Measurements from ENCODE around the gene NMRK2.
"Not testable (repeated sequence)": the region's sequence is repeated elsewhere in the genome, so short reads cannot be mapped to it uniquely, and the experiment has no call there.

The NMRK2 gene

GRCh38 chr19:3938300-3938950 lies 5.6 kb downstream of the NMRK2 start:
- not testable (repeated sequence) for H3K9ac ChIP-seq (ENCODE audit: low read length); H3K36me3 ChIP-seq (ENCODE audit: control insufficient read depth in 1 of 2, insufficient read depth in 2 of 2, low read length in 2 of 2); H3K14ac ChIP-seq (ENCODE audit: low read length); H3K23ac ChIP-seq (ENCODE audit: low read length); H2AFZ ChIP-seq (ENCODE audit: insufficient read depth, low read length, poor library complexity); H2BK120ac ChIP-seq (ENCODE audit: insufficient read depth, low read length, poor library complexity); H3K4me3 ChIP-seq (ENCODE audit: low read depth, low read length); H2BK5ac ChIP-seq (ENCODE audit: low read depth, low read length, poor library complexity); H4K12ac ChIP-seq (ENCODE audit: low read depth, low read length); H3K4me2 ChIP-seq (ENCODE audit: low read length); H3K18ac ChIP-seq (ENCODE audit: low read length); H2BK12ac ChIP-seq (ENCODE audit: low read length); H3K79me2 ChIP-seq (ENCODE audit: control insufficient read depth, insufficient read depth, low read length, poor library complexity); H3K27ac ChIP-seq (ENCODE audit: low read depth, low read length); H3K27me3 ChIP-seq (ENCODE audit: insufficient read depth, low read length); H3K4me1 ChIP-seq (ENCODE audit: control insufficient read depth in 1 of 2, insufficient read depth in 2 of 2, low read length in 2 of 2); H3K79me1 ChIP-seq (ENCODE audit: low read length); H3K4ac ChIP-seq (ENCODE audit: low read depth, low read length); H3K9me3 ChIP-seq (ENCODE audit: insufficient read depth, low read depth, low read length); H4K91ac ChIP-seq (ENCODE audit: low read depth, low read length); H4K8ac ChIP-seq (ENCODE audit: low read depth, low read length); H2AK5ac ChIP-seq (ENCODE audit: low read length)
- DNase-seq: peak; percentile 56 to 86
- no CpG with 5 or more reads among the region's 22 CpGs for WGBS (ENCODE audit: extremely low coverage, insufficient coverage, insufficient read length)

DNA sequence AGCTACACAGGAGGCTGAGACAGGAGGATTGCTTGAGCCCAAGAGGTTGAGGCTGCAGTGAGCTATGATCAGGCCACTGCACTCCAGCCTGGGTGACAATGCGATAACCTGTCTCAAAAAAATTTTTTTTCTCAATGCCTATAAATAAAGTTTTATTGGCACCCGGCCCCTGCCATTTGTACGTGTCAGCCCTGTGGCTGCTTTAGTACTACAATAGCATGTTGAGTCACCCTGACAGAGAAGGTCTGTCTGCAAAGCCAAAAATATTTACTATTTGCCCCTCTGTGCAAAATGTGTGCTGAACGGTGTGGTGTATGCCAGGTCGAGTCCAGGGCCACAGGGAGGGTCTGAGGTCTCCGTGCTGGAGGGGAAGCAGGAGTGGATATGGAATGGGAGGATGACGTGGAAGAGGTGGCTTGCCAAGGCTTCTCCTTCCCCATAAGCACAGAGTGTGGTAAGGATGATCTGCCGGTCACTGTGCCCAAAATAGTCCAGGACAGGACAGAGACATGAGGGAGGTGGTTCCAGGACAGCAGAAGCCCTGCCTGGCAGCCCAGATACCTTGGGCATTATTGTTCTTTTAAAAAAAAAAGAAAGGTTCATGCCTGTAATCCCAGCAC lies 10.0 kb downstream of the NMRK2 start:
- H4K91ac ChIP-seq (ENCODE audit: low read depth, low read length): no peak overlapping the region
- no peaks in the 10 kb centered on the region for H3K27me3 ChIP-seq (ENCODE audit: insufficient read depth, low read length)
- no peaks in the 10 kb centered on the region for H3K79me1 ChIP-seq (ENCODE audit: low read length)
- no peak overlapping the region for H3K14ac ChIP-seq (ENCODE audit: low read length)
- no CpG with 5 or more reads among the region's 8 CpGs for WGBS (ENCODE audit: extremely low coverage, insufficient coverage, insufficient read length)
- DNase-seq: no peak
- H2AK5ac ChIP-seq (ENCODE audit: low read length): no peak overlapping the region
- no peak overlapping the region for H3K4ac ChIP-seq (ENCODE audit: low read depth, low read length)
- H3K18ac ChIP-seq (ENCODE audit: low read length): no peak overlapping the region
- H2BK12ac ChIP-seq (ENCODE audit: low read length): no peak overlapping the region
- H3K27ac ChIP-seq (ENCODE audit: low read depth, low read length): no peak overlapping the region
- H3K9me3 ChIP-seq (ENCODE audit: insufficient read depth, low read depth, low read length): peaks cover 3% of the 10 kb centered on the region
- H3K4me1 ChIP-seq (ENCODE audit: control insufficient read depth in 1 of 2, insufficient read depth in 2 of 2, low read length in 2 of 2): no peaks in the 10 kb centered on the region
- H3K36me3 ChIP-seq (ENCODE audit: control insufficient read depth in 1 of 2, insufficient read depth in 2 of 2, low read length in 2 of 2): no peaks in the 10 kb centered on the region
- no peak overlapping the region for H2BK5ac ChIP-seq (ENCODE audit: low read depth, low read length, poor library complexity)
- no peak overlapping the region for H3K4me3 ChIP-seq (ENCODE audit: low read depth, low read length)
- H4K12ac ChIP-seq (ENCODE audit: low read depth, low read length): no peak overlapping the region
- no peak overlapping the region for H2AFZ ChIP-seq (ENCODE audit: insufficient read depth, low read length, poor library complexity)
- no peak overlapping the region for H3K4me2 ChIP-seq (ENCODE audit: low read length)
- no peak overlapping the region for H3K23ac ChIP-seq (ENCODE audit: low read length)
- no peaks in the 10 kb centered on the region for H3K79me2 ChIP-seq (ENCODE audit: control insufficient read depth, insufficient read depth, low read length, poor library complexity)
- H2BK120ac ChIP-seq (ENCODE audit: insufficient read depth, low read length, poor library complexity): no peak overlapping the region
- no peak overlapping the region for H3K9ac ChIP-seq (ENCODE audit: low read length)
- H4K8ac ChIP-seq (ENCODE audit: low read depth, low read length): no peak overlapping the region

GRCh38 chr19:3944018-3944721 lies 11.3 kb downstream of the NMRK2 start:
- no peak overlapping the region for H2AFZ ChIP-seq (ENCODE audit: insufficient read depth, low read length, poor library complexity)
- H2BK120ac ChIP-seq (ENCODE audit: insufficient read depth, low read length, poor library complexity): no peak overlapping the region
- H2AK5ac ChIP-seq (ENCODE audit: low read length): no peak overlapping the region
- no peak overlapping the region for H3K14ac ChIP-seq (ENCODE audit: low read length)
- no peak overlapping the region for H4K91ac ChIP-seq (ENCODE audit: low read depth, low read length)
- H3K79me2 ChIP-seq (ENCODE audit: control insufficient read depth, insufficient read depth, low read length, poor library complexity): no peaks in the 10 kb centered on the region
- H4K12ac ChIP-seq (ENCODE audit: low read depth, low read length): no peak overlapping the region
- no CpG with 5 or more reads among the region's 11 CpGs for WGBS (ENCODE audit: extremely low coverage, insufficient coverage, insufficient read length)
- no peak overlapping the region for H2BK12ac ChIP-seq (ENCODE audit: low read length)
- no peaks in the 10 kb centered on the region for H3K4me1 ChIP-seq (ENCODE audit: control insufficient read depth in 1 of 2, insufficient read depth in 2 of 2, low read length in 2 of 2)
- H3K4ac ChIP-seq (ENCODE audit: low read depth, low read length): no peak overlapping the region
- no peaks in the 10 kb centered on the region for H3K9me3 ChIP-seq (ENCODE audit: insufficient read depth, low read depth, low read length)
- H3K18ac ChIP-seq (ENCODE audit: low read length): no peak overlapping the region
- no peak overlapping the region for H3K4me2 ChIP-seq (ENCODE audit: low read length)
- H3K23ac ChIP-seq (ENCODE audit: low read length): no peak overlapping the region
- no peak overlapping the region for H4K8ac ChIP-seq (ENCODE audit: low read depth, low read length)
- H3K9ac ChIP-seq (ENCODE audit: low read length): no peak overlapping the region
- H3K27me3 ChIP-seq (ENCODE audit: insufficient read depth, low read length): no peaks in the 10 kb centered on the region
- H3K36me3 ChIP-seq (ENCODE audit: control insufficient read depth in 1 of 2, insufficient read depth in 2 of 2, low read length in 2 of 2): no peaks in the 10 kb centered on the region
- no peak overlapping the region for H2BK5ac ChIP-seq (ENCODE audit: low read depth, low read length, poor library complexity)
- H3K4me3 ChIP-seq (ENCODE audit: low read depth, low read length): no peak overlapping the region
- H3K79me1 ChIP-seq (ENCODE audit: low read length): no peaks in the 10 kb centered on the region
- no peak for DNase-seq
- H3K27ac ChIP-seq (ENCODE audit: low read depth, low read length): no peak overlapping the region

DNA sequence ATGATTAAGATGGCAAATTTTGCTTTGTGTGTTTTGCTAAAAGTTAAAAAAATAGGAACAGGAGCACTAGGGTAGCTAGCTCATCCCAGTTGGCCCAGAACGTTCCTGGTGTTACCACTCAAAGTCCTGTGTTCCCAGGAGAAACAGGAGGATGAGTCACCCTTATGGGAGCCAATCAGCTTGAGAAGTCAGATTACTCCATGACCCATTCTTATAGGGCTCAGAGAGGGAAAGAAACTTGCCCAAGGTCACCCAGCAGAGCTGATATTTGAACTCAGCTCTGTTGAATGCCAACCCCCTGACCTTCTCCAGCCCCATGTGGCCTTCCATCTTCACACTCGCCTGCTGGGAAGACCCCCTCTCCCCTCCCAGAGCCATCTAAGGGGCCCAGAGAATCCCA lies 13.0 kb downstream of the NMRK2 start:
- no CpG with 5 or more reads among the region's 2 CpGs for WGBS (ENCODE audit: extremely low coverage, insufficient coverage, insufficient read length)
- Histone ChIP-seq H3K36me3 (ENCODE audit: control insufficient read depth in 1 of 2, insufficient read depth in 2 of 2, low read length in 2 of 2) (no peaks in the 10 kb centered on the region), H3K27me3 (ENCODE audit: insufficient read depth, low read length) (no peaks in the 10 kb centered on the region)

More for the DNA sequence above, 13.0 kb downstream of the NMRK2 start:
- H3K4me1 ChIP-seq (ENCODE audit: control insufficient read depth in 1 of 2, insufficient read depth in 2 of 2, low read length in 2 of 2): no peaks in the 10 kb centered on the region
- no peaks in the 10 kb centered on the region for H3K79me2 ChIP-seq (ENCODE audit: control insufficient read depth, insufficient read depth, low read length, poor library complexity)
- no peak overlapping the region for H3K9ac ChIP-seq (ENCODE audit: low read length)
- H2BK120ac ChIP-seq (ENCODE audit: insufficient read depth, low read length, poor library complexity): no peak overlapping the region
- no peak overlapping the region for H3K18ac ChIP-seq (ENCODE audit: low read length)
- H4K91ac ChIP-seq (ENCODE audit: low read depth, low read length): no peak overlapping the region
- H2AFZ ChIP-seq (ENCODE audit: insufficient read depth, low read length, poor library complexity): no peak overlapping the region
- no peak overlapping the region for H3K27ac ChIP-seq (ENCODE audit: low read depth, low read length)
- H4K12ac ChIP-seq (ENCODE audit: low read depth, low read length): no peak overlapping the region
- no peak overlapping the region for H2AK5ac ChIP-seq (ENCODE audit: low read length)
- no peak overlapping the region for H3K14ac ChIP-seq (ENCODE audit: low read length)
- H3K4ac ChIP-seq (ENCODE audit: low read depth, low read length): no peak overlapping the region
- H3K23ac ChIP-seq (ENCODE audit: low read length): no peak overlapping the region
- no peak overlapping the region for H3K4me2 ChIP-seq (ENCODE audit: low read length)
- no peak overlapping the region for H2BK5ac ChIP-seq (ENCODE audit: low read depth, low read length, poor library complexity)
- peak in 1 of 2 donors; percentile 46 for DNase-seq
- no peaks in the 10 kb centered on the region for H3K9me3 ChIP-seq (ENCODE audit: insufficient read depth, low read depth, low read length)
- no peak overlapping the region for H4K8ac ChIP-seq (ENCODE audit: low read depth, low read length)
- H3K79me1 ChIP-seq (ENCODE audit: low read length): no peaks in the 10 kb centered on the region
- no peak overlapping the region for H3K4me3 ChIP-seq (ENCODE audit: low read depth, low read length)
- no peak overlapping the region for H2BK12ac ChIP-seq (ENCODE audit: low read length)
